H1 (cell line): Measurements from ENCODE around the gene ARF4. TPM values are rescaled to one million over a fixed set of nuclear protein-coding genes. Genes with fewer than 3 reads are reported as not detected.

Experiments
- CTCF ChIA-PET: fragments of 300-600 bp; sonication (Branson Sonifier 250); formaldehyde crosslinking; loops from one replicate; lab custom pipeline; 2021; ENCODE audit not compliant: partially characterized antibody; lab: Charles Lee
- POLR2A ChIA-PET: fragments of 300-600 bp; sonication (Branson Sonifier 250); formaldehyde crosslinking; loops from one replicate; lab custom pipeline; 2021; ENCODE audit warnings: inconsistent platforms; ENCODE audit not compliant: partially characterized antibody; lab: Charles Lee
- DNase-seq, 2 experiments: peaks; one replicate each; pipeline versions ENCODE4 v3.0.0 to v3.0.0-alpha.2; 2010 to 2022; ENCODE audit warnings: low spot score in 2 of 2, low read depth in 1 of 2, mixed read lengths in 1 of 2
- FAIRE-seq: peaks from 2 replicates; lab custom pipeline; 2011; peaks lifted over from hg19 to GRCh38; lab: Jason Lieb, UNC
- H2AFZ ChIP-seq: 2 replicates; pipeline ENCODE4 v1.8.1; 2012; ENCODE audit warnings: low read length, inconsistent platforms
- H2AK5ac ChIP-seq: 2 replicates; pipeline ENCODE4 v1.6.1; 2013; ENCODE audit warnings: low read depth, low read length
- H2BK120ac ChIP-seq: replicated peaks from 2 replicates; pipeline ENCODE3; 2013; ENCODE audit warnings: low read depth, low read length, inconsistent platforms
- H2BK12ac ChIP-seq: 2 replicates; pipeline ENCODE4 v1.6.1; 2013; ENCODE audit warnings: low read depth, low read length
- H2BK15ac ChIP-seq: 2 replicates; pipeline ENCODE4 v1.6.1; 2013; ENCODE audit warnings: low read length
- H2BK20ac ChIP-seq: 2 replicates; pipeline ENCODE4 v1.6.1; 2013; ENCODE audit warnings: low read length
- H2BK5ac ChIP-seq: 2 replicates; pipeline ENCODE4 v1.6.1; 2013; ENCODE audit warnings: low read depth, low read length
- H3K14ac ChIP-seq: 2 replicates; pipeline ENCODE4 v1.6.1; 2013; ENCODE audit warnings: inconsistent platforms; ENCODE audit not compliant: insufficient read length
- H3K18ac ChIP-seq: 2 replicates; pipeline ENCODE4 v1.6.1; 2013; ENCODE audit warnings: low read length; ENCODE audit errors: extremely low read depth
- H3K23ac ChIP-seq: 2 replicates; pipeline ENCODE4 v1.6.1; 2013; ENCODE audit warnings: inconsistent platforms; ENCODE audit not compliant: insufficient read length
- H3K23me2 ChIP-seq: 2 replicates; pipeline ENCODE4 v1.6.1; 2013; ENCODE audit warnings: low read depth, low read length
- H3K27ac ChIP-seq: 2 replicates; pipeline ENCODE4 v1.6.1; 2011; ENCODE audit warnings: low read depth, low read length, inconsistent platforms
- H3K27me3 ChIP-seq, 4 experiments: replicated peaks in 1 of 4; 1 replicate in 1 of 4; 2 replicates in 3 of 4; pipeline versions ENCODE4 v1.6.1 to v1.8.1; 2011 to 2013; ENCODE audit warnings: low read length in 3 of 4, mild to moderate bottlenecking in 3 of 4, inconsistent platforms in 2 of 4, mixed read lengths in 2 of 4, moderate library complexity in 1 of 4; ENCODE audit not compliant: control insufficient read depth in 3 of 4, insufficient read depth in 3 of 4; ENCODE audit errors: extremely low read depth in 1 of 4
- H3K36me3 ChIP-seq, 4 experiments: 2 replicates each; pipeline versions ENCODE4 v1.6.1 to v1.8.1; 2011 to 2013; ENCODE audit warnings: mild to moderate bottlenecking in 4 of 4, low read length in 3 of 4, moderate library complexity in 2 of 4, control low read depth in 1 of 4, inconsistent platforms in 1 of 4; ENCODE audit not compliant: insufficient read depth in 4 of 4, control insufficient read depth in 2 of 4
- H3K4ac ChIP-seq: replicated peaks from 2 replicates; pipeline ENCODE3; 2013; ENCODE audit warnings: low read length, low read depth, mixed read lengths, inconsistent platforms; ENCODE audit not compliant: insufficient read length
- H3K4me1 ChIP-seq, 4 experiments: replicated peaks in 1 of 4; 1 replicate in 1 of 4; 2 replicates in 3 of 4; pipeline versions ENCODE4 v1.6.1 to v1.8.1; 2011 to 2013; ENCODE audit warnings: low read length in 3 of 4, inconsistent platforms in 2 of 4, mixed read lengths in 1 of 4; ENCODE audit not compliant: insufficient read depth in 4 of 4, control insufficient read depth in 3 of 4
- H3K4me2 ChIP-seq, 2 experiments: 2 replicates each; pipeline versions ENCODE4 v1.6.1 to v1.8.1; 2011 to 2013; ENCODE audit warnings: low read depth in 2 of 2, low read length in 2 of 2, control low read depth in 1 of 2, inconsistent platforms in 1 of 2, mild to moderate bottlenecking in 1 of 2; ENCODE audit not compliant: insufficient read depth in 1 of 2
- H3K4me3 ChIP-seq, 4 experiments: fragments of 200-600, 300-600 bp in 1 of 4; sonication (generic), shearing (Covaris generic), sonication (Bioruptor Twin) in 1 of 4; 2 replicates each; pipeline versions ENCODE4 v1.5.1 to v1.8.1; 2011 to 2016; ENCODE audit warnings: low read length in 4 of 4, low read depth in 3 of 4, control low read depth in 2 of 4, inconsistent platforms in 2 of 4, mild to moderate bottlenecking in 2 of 4, mixed read lengths in 1 of 4, moderate library complexity in 1 of 4; ENCODE audit not compliant: insufficient read depth in 2 of 4; ENCODE audit errors: extremely low read depth in 1 of 4
- H3K56ac ChIP-seq: replicated peaks from 2 replicates; pipeline ENCODE3; 2013; ENCODE audit warnings: low read depth, mild to moderate bottlenecking, mixed read lengths, low read length, inconsistent platforms; ENCODE audit not compliant: insufficient read length
- H3K79me1 ChIP-seq: 2 replicates; pipeline ENCODE4 v1.6.1; 2013; ENCODE audit warnings: low read depth, low read length, control low read depth
- H3K79me2 ChIP-seq, 2 experiments: 2 replicates each; pipeline versions ENCODE4 v1.6.1 to v1.8.1; 2012 to 2013; ENCODE audit warnings: low read length in 2 of 2, mild to moderate bottlenecking in 2 of 2, inconsistent platforms in 1 of 2; ENCODE audit not compliant: insufficient read depth in 2 of 2, control insufficient read depth in 1 of 2
- H3K9ac ChIP-seq, 4 experiments: replicated peaks in 1 of 4; 1 replicate in 1 of 4; 2 replicates in 3 of 4; pipeline versions ENCODE4 v1.6.1 to v1.8.1; 2011 to 2013; ENCODE audit warnings: low read depth in 3 of 4, low read length in 3 of 4, control low read depth in 2 of 4, mild to moderate bottlenecking in 2 of 4, moderate library complexity in 2 of 4, inconsistent platforms in 1 of 4; ENCODE audit errors: extremely low read depth in 1 of 4
- H3K9me3 ChIP-seq, 2 experiments: 2 replicates each; pipeline versions ENCODE4 v1.6.1 to v1.8.1; 2012 to 2013; ENCODE audit warnings: mild to moderate bottlenecking in 2 of 2, moderate library complexity in 2 of 2, control low read depth in 1 of 2, inconsistent platforms in 1 of 2, low read depth in 1 of 2, low read length in 1 of 2, mixed read lengths in 1 of 2; ENCODE audit not compliant: insufficient read depth in 2 of 2
- H4K20me1 ChIP-seq, 2 experiments: replicated peaks in 1 of 2; 2 replicates each; pipeline versions ENCODE3 to v1.8.1; 2011 to 2013; ENCODE audit warnings: inconsistent platforms in 2 of 2, low read length in 2 of 2, mild to moderate bottlenecking in 1 of 2; ENCODE audit not compliant: insufficient read depth in 2 of 2, control insufficient read depth in 1 of 2
- H4K5ac ChIP-seq: 2 replicates; pipeline ENCODE4 v1.6.1; 2013; ENCODE audit warnings: low read length, low read depth, mixed read lengths, inconsistent platforms; ENCODE audit not compliant: insufficient read length
- H4K8ac ChIP-seq: 2 replicates; pipeline ENCODE4 v1.8.0; 2013; ENCODE audit warnings: mild to moderate bottlenecking, moderate library complexity, low read length, inconsistent platforms; ENCODE audit not compliant: insufficient read depth; ENCODE audit errors: extremely low read depth
- H4K91ac ChIP-seq: replicated peaks from 2 replicates; pipeline ENCODE3; 2013; ENCODE audit warnings: low read length, mixed read lengths, inconsistent platforms; ENCODE audit not compliant: insufficient read length
- CTBP2 ChIP-seq: IDR thresholded peaks from 2 replicates; pipeline ENCODE4 v1.7.0; 2011; ENCODE audit warnings: borderline replicate concordance, mild to moderate bottlenecking, moderate library complexity, mixed read lengths, low read length; ENCODE audit not compliant: insufficient read depth, insufficient read length
- PHF8 ChIP-seq: fragments of 200-600 bp; sonication (generic); conservative IDR thresholded peaks from 2 replicates; pipeline ENCODE4 v1.7.1; 2012; ENCODE audit warnings: low read depth, mild to moderate bottlenecking, inconsistent platforms, low read length, moderate library complexity
- RXRA ChIP-seq: IDR thresholded peaks from 2 replicates; pipeline ENCODE4 v1.6.1; 2011; ENCODE audit warnings: low read depth, mild to moderate bottlenecking, low read length, moderate library complexity; ENCODE audit not compliant: insufficient read depth
- ZNF274 ChIP-seq: IDR thresholded peaks from 2 replicates; pipeline ENCODE4 v1.7.0; 2012; ENCODE audit warnings: low read length, borderline replicate concordance; ENCODE audit errors: extremely low read depth
- WGBS, 2 experiments: shearing (Covaris generic) in 1 of 2; methylation state at CpG; one replicate each; pipeline versions ENCODE4 v1.1.6 to v1.1.7; 2013 to 2015; ENCODE audit warnings: low lambda C conversion rate in 2 of 2, mixed read lengths in 2 of 2, inconsistent platforms in 1 of 2, low coverage in 1 of 2, missing lambda C conversion rate in 1 of 2; ENCODE audit not compliant: insufficient replicate concordance in 2 of 2, insufficient coverage in 1 of 2, insufficient read length in 1 of 2; ENCODE audit errors: extremely low coverage in 1 of 2, missing lambda C conversion rate in 1 of 2; 5-methylcytosine and 5-hydroxymethylcytosine counted together
- polyA plus RNA-seq, 7 experiments: library from polyadenylated mRNA; depleted of rRNA in 3 of 7; stranded (reverse) in 5 of 7; unstranded in 2 of 7; fragments of >200 nt in 5 of 7; fragments of 200-250 nt in 2 of 7; gene quantifications; 1 replicate in 5 of 7; 2 replicates in 1 of 7; 4 replicates in 1 of 7; pipeline versions ENCODE4 v1.2.1 to v1.2.3, GENCODE V29; 2011 to 2013; ENCODE audit warnings: missing spikeins in 2 of 7, mixed read lengths in 2 of 7
- total RNA-seq: library from RNA; stranded (reverse); fragmentation: NEBNext Ultra II Directional; extraction: Animal tissue kit (Norgen Biotek cat#: 25700); gene quantifications from 2 replicates; pipeline ENCODE4 v1.2.1, GENCODE V29; 2021

ARF4 gene
- total and polyA plus RNA-seq, 2 of the 8 experiments (the other 6 are each of a cell fraction or from before 2014, with no cell fraction given): 138 to 165 TPM

- Histone ChIP-seq H3K27ac (no peak overlapping the region), H2BK120ac (no peak overlapping the region), H3K4me1 (peaks cover 0 to 4% (median 2%) of the 10 kb centered on the region in 4 experiments; a peak in 5 of 7 replicates), H3K4me2 (peak overlapping the region; percentile 95 to 100), H2BK20ac (no peak overlapping the region), H3K18ac (no peak overlapping the region), H3K36me3 (peaks cover 0 to 8% (median 0%) of the 10 kb centered on the region in 4 experiments; a peak in 3 of 8 replicates), H4K8ac (peak overlapping the region; percentile 92), H3K4me3 (peak overlapping the region; percentile 66 to 87 (median 75)), H3K9me3 (no peaks in the 10 kb centered on the region), H4K91ac (no peak overlapping the region), H3K9ac (peak overlapping the region; percentile 73 to 79 (median 76)), H3K14ac (no peak overlapping the region), H3K4ac (no peak overlapping the region), H3K23me2 (peaks cover 19% of the 10 kb centered on the region), H2BK5ac (peak overlapping the region; percentile 53), H3K27me3 (no peaks in the 10 kb centered on the region; a peak in 2 of 7 replicates), H4K5ac (peak overlapping the region; percentile 30), H4K20me1 (peaks cover 0 to 14% of the 10 kb centered on the region in 2 experiments), H3K79me1 (peaks cover 6% of the 10 kb centered on the region), H2BK12ac (no peak overlapping the region; the same call in 1 of the 2 replicates), H3K79me2 (peaks cover 0 to 13% of the 10 kb centered on the region in 2 experiments; a peak in 2 of 4 replicates), H2AK5ac (no peak overlapping the region; the same call in 1 of the 2 replicates), H3K56ac (peak overlapping the region; percentile 89), H2BK15ac (no peak overlapping the region), H2AFZ (peak overlapping the region; percentile 99; the same call in 1 of the 2 replicates), H3K23ac (no peak overlapping the region)
- ChIA-PET POLR2A (interaction anchor here (0.6 to 5.7 kb wide), 9 partner anchors 9 to 136 kb away, joined by 3 to 39 read pairs (median 6); partner anchors contain the start of genes ARF4, DENND6A and DNAH12), CTCF (interaction anchor here (0.6 to 1.0 kb wide), 3 partner anchors 22 to 300 kb away, joined by 3 to 5 read pairs (median 3); no protein-coding TSS in a partner anchor)
- FAIRE-seq: no peak
- DNase-seq: peak in 1 of 2 experiments; percentile 60
- 2% methylated on average over 52 of the region's 54 CpGs; no CpG with 5 or more reads in 1 of the 2 experiments for WGBS, 2 experiments
- TF ChIP-seq PHF8 (peak; percentile 17; the same call in 1 of the 2 replicates), RXRA (no peak), CTBP2 (peak; percentile 11), ZNF274 (no peak)
These were observed 40.6 kb downstream of the ARF4 start for GRCh38 chr3:57556459-57557084.
